HUES64 (cell line): ENCODE measurements around the gene HTR4.

Experiments used
- H3K27ac ChIP-seq: 2 replicates; pipeline ENCODE4 v1.7.0; 2013; ENCODE audit warnings: low read depth, low read length, inconsistent platforms
- H3K27me3 ChIP-seq: 2 replicates; pipeline ENCODE4 v1.6.1; 2013; ENCODE audit warnings: mild to moderate bottlenecking, low read length; ENCODE audit not compliant: insufficient read depth
- H3K36me3 ChIP-seq: 2 replicates; pipeline ENCODE4 v1.6.1; 2013; ENCODE audit warnings: mild to moderate bottlenecking, low read length; ENCODE audit not compliant: insufficient read depth
- H3K4me1 ChIP-seq: 2 replicates; pipeline ENCODE4 v1.6.1; 2013; ENCODE audit warnings: mild to moderate bottlenecking, low read length, moderate library complexity; ENCODE audit not compliant: insufficient read depth
- H3K4me3 ChIP-seq: 2 replicates; pipeline ENCODE4 v1.5.1; 2013; ENCODE audit warnings: mild to moderate bottlenecking, low read length, moderate library complexity
- H3K9ac ChIP-seq: 2 replicates; pipeline ENCODE4 v1.6.1; 2013; ENCODE audit warnings: mild to moderate bottlenecking, low read depth, low read length
- H3K9me3 ChIP-seq: 2 replicates; pipeline ENCODE4 v1.6.1; 2013; ENCODE audit warnings: low read depth, low read length; ENCODE audit not compliant: insufficient read depth
- whole genome bisulfite sequencing: fragments of 150-250, 120-280 bp; methylation state at CpG from one replicate; pipeline ENCODE4 v1.1.7; 2013; ENCODE audit warnings: missing lambda C conversion rate; 5-methylcytosine and 5-hydroxymethylcytosine counted together

The HTR4 gene

DNA sequence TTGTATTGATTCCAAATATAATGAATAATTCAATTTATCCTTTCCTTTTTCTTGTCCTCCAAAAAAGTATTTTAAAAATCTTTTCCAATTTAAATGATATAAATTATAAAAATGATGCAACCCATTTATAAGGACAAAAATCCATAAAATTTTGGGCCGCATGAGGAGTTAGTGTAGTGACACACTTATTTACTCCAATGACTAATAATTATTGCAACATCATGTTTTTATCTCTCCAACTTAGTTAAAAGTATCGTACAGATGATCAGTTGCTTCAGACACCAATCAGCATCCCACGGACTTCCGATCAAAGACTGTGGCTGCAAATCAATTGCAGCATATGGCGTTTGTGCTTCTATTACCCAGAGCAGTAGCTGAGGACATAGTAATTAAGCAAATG lies 58.6 kb downstream of the HTR4 start:
- Histone ChIP-seq H3K9me3 (peaks cover 8% of the 10 kb centered on the region; the same call in 1 of the 2 replicates), H3K9ac (no peak overlapping the region), H3K27ac (no peak overlapping the region), H3K4me1 (no peaks in the 10 kb centered on the region), H3K4me3 (no peak overlapping the region), H3K36me3 (no peaks in the 10 kb centered on the region), H3K27me3 (no peaks in the 10 kb centered on the region)
- WGBS = 95% methylated on average over 5 of the region's 5 CpGs

DNA sequence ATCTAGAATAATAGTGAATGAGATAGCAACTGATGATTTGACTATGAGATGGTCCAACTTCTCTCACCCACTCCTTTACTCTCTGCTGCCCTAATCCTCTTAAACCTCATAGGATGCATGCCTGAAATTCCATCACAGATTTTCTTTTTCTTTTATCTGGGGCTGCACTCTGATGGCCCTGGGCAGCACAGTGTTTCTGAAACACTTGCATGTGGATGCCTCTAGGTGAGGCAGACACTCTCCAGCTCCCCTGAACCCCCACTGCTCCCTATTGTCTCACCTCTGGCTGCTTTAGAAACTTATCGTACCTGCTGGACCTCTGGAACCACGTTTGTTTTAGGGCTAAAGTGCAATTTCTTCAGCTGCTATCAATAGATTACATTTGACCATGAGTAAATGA lies 67.5 kb downstream of the HTR4 start:
- Histone ChIP-seq H3K36me3 (no peaks in the 10 kb centered on the region), H3K9ac (no peak overlapping the region), H3K4me3 (no peak overlapping the region), H3K27ac (no peak overlapping the region), H3K27me3 (no peaks in the 10 kb centered on the region), H3K4me1 (peaks cover 4% of the 10 kb centered on the region; the same call in 1 of the 2 replicates), H3K9me3 (no peaks in the 10 kb centered on the region)
- WGBS = 66% methylated on average over 2 of the region's 2 CpGs

DNA sequence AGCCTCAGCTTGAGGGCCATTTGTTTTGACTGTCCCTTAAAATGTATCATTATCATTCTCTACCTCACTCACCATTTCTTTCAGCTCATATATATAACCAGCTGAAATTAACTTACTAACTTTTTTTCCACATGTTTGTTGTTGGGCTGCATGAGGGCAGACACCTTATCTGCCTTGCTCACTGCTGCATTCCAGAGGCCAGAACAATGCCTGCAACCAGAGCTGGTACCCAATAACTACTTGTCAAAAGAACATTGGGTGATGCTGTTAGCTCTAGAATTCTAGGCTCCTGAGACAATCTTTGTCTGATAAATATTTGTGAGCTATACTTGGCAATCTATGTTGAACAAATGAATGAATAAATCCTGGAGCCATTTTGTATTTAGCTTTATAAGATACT lies 68.3 kb downstream of the HTR4 start:
- Histone ChIP-seq H3K4me3 (no peak overlapping the region), H3K27ac (no peak overlapping the region), H3K36me3 (no peaks in the 10 kb centered on the region), H3K9me3 (no peaks in the 10 kb centered on the region), H3K27me3 (no peaks in the 10 kb centered on the region), H3K9ac (no peak overlapping the region), H3K4me1 (peaks cover 4% of the 10 kb centered on the region; the same call in 1 of the 2 replicates)

DNA sequence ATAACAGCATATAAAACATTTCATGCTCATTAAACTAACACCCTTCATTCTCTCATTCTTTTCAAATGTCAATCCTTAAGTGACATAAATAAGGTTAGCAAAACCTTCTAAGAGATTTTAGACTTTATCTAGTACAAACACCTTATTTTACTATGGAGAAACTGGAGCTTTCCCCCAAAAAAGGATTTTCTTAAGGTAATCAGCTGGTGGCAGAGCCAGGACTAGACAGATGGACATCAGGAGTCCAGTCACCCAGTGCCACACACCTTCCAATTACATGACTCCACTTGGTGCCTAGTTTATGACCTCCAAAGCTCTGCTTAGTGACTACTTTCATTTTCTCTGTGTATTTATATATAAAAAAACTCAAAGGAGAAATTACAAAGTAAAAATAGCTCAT lies 70.2 kb downstream of the HTR4 start:
- Histone ChIP-seq H3K9ac (no peak overlapping the region), H3K27ac (no peak overlapping the region), H3K36me3 (no peaks in the 10 kb centered on the region), H3K9me3 (peaks cover 6% of the 10 kb centered on the region), H3K4me1 (peaks cover 4% of the 10 kb centered on the region; the same call in 1 of the 2 replicates), H3K4me3 (no peak overlapping the region), H3K27me3 (no peaks in the 10 kb centered on the region)

DNA sequence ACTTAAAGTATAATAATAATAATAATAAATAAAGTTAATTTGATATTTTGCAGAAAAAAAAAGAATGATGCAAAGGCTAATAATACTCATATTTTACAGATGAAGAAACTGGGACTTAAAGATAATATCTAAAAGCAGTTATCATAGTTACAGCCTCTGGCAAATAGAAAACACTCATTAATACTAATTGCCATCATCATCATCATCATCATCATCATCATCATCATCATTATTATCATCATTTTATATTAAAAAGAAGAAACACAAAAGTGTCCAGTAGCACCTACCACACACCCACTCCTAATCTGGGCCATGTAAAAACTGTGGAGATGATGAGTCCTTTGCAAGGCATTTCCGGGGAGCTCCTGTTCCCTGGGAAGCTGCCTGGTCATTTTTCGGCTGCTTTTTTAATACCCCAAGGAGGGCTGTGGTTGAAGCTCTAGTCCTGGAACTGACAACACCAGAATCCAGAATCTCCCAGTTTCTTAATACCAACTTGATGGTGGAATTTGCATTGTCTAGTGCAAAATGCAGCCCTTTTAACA lies 70.8 kb downstream of the HTR4 start:
- H3K9me3 ChIP-seq = peaks cover 6% of the 10 kb centered on the region
- H3K27ac ChIP-seq = no peak overlapping the region
- H3K36me3 ChIP-seq = no peaks in the 10 kb centered on the region
- H3K27me3 ChIP-seq = no peaks in the 10 kb centered on the region
- 94% methylated on average over 2 of the region's 2 CpGs for WGBS
- H3K9ac ChIP-seq = no peak overlapping the region
- no peak overlapping the region for H3K4me3 ChIP-seq
- peaks cover 4% of the 10 kb centered on the region; the same call in 1 of the 2 replicates for H3K4me1 ChIP-seq

DNA sequence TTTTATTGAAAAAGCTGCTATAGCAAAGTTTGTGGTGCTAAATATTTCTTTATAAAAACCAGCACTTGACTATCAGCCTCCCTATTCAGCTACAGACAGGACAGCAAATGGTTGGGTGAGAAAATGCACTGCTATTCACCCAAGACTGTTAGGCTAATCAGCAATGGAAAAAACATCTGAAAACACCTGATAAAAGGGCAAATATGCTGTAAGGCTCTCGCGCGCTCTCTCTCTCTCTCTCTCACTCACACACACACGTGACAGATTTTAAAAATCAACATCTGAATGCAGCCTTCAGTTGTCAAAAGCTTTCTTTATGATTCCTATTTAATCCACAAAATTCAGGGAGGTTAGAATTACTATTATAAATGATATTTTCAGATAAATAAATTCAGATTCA lies 80.2 kb downstream of the HTR4 start:
- 87% methylated on average over 4 of the region's 4 CpGs for WGBS
- Histone ChIP-seq H3K9ac (no peak overlapping the region), H3K36me3 (no peaks in the 10 kb centered on the region), H3K27me3 (no peaks in the 10 kb centered on the region), H3K4me3 (no peak overlapping the region), H3K9me3 (no peaks in the 10 kb centered on the region), H3K27ac (no peak overlapping the region), H3K4me1 (no peaks in the 10 kb centered on the region; the same call in 1 of the 2 replicates)

DNA sequence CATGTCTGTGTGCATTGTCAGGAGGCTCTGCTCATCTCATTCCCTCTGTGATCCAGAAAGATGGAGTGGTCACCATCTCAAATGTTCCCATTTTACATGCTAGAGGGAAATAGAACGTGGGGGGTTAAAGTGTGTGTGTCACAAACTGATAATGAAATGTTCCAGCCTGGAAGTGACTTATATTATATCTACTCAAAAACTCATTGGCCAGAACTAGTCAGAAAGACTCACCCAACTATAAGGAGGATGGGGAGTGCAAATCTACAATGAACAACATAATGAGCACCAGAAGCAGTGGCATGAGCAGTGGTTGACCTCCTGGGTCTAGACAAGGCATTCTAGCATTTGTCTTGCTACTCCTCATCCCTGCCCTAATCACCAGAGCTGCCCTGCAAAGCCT lies 81.0 kb downstream of the HTR4 start:
- Histone ChIP-seq H3K9ac (no peak overlapping the region), H3K4me1 (no peaks in the 10 kb centered on the region; the same call in 1 of the 2 replicates), H3K9me3 (no peaks in the 10 kb centered on the region), H3K36me3 (no peaks in the 10 kb centered on the region), H3K4me3 (no peak overlapping the region), H3K27me3 (no peaks in the 10 kb centered on the region), H3K27ac (no peak overlapping the region)
- WGBS = no CpG with 5 or more reads among the region's 1 CpG

DNA sequence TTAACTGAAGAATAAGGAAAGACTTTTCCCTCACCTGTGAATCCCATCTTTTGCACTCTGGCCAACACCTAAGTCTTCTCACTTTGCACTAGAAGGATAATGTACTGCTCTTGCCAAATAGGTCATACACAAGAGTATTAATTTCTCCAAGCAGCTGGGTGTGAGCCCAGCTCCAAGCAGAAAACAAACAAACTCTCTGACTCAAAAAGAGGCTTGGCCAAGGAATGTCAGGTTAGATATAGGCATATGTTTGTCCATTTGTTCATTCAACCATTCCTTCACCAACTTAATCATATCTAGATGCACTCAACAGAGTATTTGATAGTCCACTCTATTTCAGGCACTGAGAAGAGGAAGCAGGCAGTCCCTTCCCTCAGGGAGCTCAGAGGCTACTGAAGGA lies 84.4 kb downstream of the HTR4 start:
- no peak overlapping the region for H3K4me3 ChIP-seq
- H3K36me3 ChIP-seq = no peaks in the 10 kb centered on the region
- no peaks in the 10 kb centered on the region for H3K9me3 ChIP-seq
- H3K9ac ChIP-seq = no peak overlapping the region
- no peaks in the 10 kb centered on the region for H3K27me3 ChIP-seq
- no peaks in the 10 kb centered on the region; the same call in 1 of the 2 replicates for H3K4me1 ChIP-seq
- no peak overlapping the region for H3K27ac ChIP-seq

DNA sequence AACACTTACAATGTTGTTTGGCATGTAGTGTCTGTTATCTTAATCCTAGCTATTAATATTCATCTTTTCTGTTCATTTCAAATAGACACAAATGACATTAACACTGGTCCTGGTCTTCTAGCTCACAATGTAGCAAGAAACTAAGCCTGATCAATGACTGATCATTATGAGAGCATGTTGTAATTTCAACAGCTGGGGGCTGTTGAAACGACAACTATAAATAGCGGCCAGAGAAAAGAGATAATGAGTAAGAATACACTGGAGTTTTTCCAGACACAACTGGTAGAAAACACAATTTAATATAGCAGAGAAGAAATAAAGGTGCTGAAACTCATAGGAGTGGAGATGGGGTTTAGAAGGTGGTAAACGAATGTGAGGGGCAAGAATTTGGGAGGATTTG lies 89.2 kb downstream of the HTR4 start:
- H3K27me3 ChIP-seq = no peaks in the 10 kb centered on the region
- WGBS = 94% methylated on average over 3 of the region's 3 CpGs
- H3K27ac ChIP-seq = no peak overlapping the region
- H3K9me3 ChIP-seq = no peaks in the 10 kb centered on the region
- H3K9ac ChIP-seq = no peak overlapping the region
- H3K4me1 ChIP-seq = no peaks in the 10 kb centered on the region
- H3K4me3 ChIP-seq = no peak overlapping the region
- H3K36me3 ChIP-seq = no peaks in the 10 kb centered on the region

DNA sequence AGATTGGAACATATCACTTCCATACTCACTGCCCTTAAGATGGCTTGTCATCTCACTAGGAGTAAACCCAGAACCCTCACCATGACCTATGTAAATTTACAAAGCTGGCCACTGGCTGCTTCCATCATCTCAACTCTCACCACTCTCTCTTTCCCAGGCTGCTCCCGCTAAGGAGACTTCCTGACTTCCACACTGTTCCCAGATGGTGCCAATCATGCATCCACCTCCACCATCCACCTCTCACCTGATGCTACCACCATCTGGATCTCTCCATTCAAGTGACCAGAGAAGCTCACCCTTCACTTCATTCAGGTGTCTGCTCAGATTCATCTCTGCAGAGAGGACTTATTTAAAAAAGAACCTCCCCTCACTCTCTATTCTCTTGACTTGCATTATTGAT lies 91.3 kb downstream of the HTR4 start:
- Histone ChIP-seq H3K9me3 (no peaks in the 10 kb centered on the region), H3K9ac (no peak overlapping the region), H3K27ac (no peak overlapping the region), H3K4me1 (peaks cover 12% of the 10 kb centered on the region; the same call in 1 of the 2 replicates), H3K4me3 (no peak overlapping the region), H3K27me3 (no peaks in the 10 kb centered on the region), H3K36me3 (no peaks in the 10 kb centered on the region)
- 95% methylated on average over 1 of the region's 1 CpG for WGBS

DNA sequence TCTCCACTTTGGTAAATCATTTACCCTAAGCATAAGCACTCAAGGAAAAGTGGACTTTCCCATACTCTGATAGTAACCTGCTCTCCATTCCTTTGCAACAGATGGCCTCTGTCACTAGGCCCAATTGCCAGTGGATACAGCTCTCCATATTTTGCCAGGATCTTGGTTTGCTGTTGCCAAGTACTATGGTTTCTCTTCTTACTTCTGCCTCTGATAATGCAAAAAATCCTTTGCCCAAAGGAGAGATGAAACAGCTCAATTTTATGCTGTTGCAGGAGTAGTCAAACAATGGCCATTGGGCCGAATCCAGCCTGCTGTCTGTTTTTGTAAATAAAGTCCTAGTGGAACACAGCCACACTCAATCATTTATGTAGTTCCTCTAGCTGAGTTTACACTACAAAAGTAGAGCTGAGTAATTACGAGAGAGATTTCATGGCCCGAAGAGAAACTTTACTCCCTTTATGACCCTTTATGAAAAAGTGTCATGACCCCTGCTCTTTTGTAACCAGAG lies 92.5 kb downstream of the HTR4 start:
- H3K4me3 ChIP-seq = no peak overlapping the region
- H3K4me1 ChIP-seq = peaks cover 14% of the 10 kb centered on the region; the same call in 1 of the 2 replicates
- 93% methylated on average over 3 of the region's 3 CpGs for WGBS
- H3K27ac ChIP-seq = no peak overlapping the region
- H3K9me3 ChIP-seq = no peaks in the 10 kb centered on the region
- no peaks in the 10 kb centered on the region for H3K27me3 ChIP-seq
- no peak overlapping the region for H3K9ac ChIP-seq
- H3K36me3 ChIP-seq = no peaks in the 10 kb centered on the region

DNA sequence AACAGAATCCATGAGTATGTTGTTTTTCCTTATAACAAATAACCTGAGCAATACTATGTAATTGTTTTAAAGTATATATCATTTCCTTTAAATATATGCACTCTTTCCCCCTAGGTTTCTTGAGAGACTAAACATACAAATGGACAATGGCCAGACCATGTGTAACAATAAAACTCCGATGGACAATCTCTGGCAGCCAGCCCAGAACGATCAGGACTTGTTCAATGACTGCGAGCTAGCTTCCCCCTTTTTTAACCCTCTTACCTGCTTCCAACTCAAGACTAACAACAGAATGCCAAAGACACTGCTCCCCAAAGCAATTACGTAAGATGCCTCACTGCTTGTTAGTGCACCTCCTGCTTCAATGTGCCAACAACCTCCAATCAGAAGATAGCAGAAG lies 94.9 kb downstream of the HTR4 start:
- WGBS = 94% methylated on average over 4 of the region's 4 CpGs

More for the DNA sequence above, 94.9 kb downstream of the HTR4 start:
- H3K9ac ChIP-seq = no peak overlapping the region
- H3K4me3 ChIP-seq = no peak overlapping the region
- no peaks in the 10 kb centered on the region for H3K9me3 ChIP-seq
- no peaks in the 10 kb centered on the region for H3K27me3 ChIP-seq
- H3K4me1 ChIP-seq = peaks cover 14% of the 10 kb centered on the region; the same call in 1 of the 2 replicates
- H3K27ac ChIP-seq = no peak overlapping the region
- no peaks in the 10 kb centered on the region for H3K36me3 ChIP-seq
